NCI-H1105 treated with DMSO at 0.1 percent for 48 hours (cell line): ENCODE results near the gene HMCN2.

Experiments used
- DNase-seq: peaks from one replicate; lab custom pipeline; 2025; lab: John Stamatoyannopoulos, UW

The HMCN2 gene

GRCh38 chr9:130308081-130308571, 42.6 kb downstream of the HMCN2 start:
- no peak for DNase-seq

DNA sequence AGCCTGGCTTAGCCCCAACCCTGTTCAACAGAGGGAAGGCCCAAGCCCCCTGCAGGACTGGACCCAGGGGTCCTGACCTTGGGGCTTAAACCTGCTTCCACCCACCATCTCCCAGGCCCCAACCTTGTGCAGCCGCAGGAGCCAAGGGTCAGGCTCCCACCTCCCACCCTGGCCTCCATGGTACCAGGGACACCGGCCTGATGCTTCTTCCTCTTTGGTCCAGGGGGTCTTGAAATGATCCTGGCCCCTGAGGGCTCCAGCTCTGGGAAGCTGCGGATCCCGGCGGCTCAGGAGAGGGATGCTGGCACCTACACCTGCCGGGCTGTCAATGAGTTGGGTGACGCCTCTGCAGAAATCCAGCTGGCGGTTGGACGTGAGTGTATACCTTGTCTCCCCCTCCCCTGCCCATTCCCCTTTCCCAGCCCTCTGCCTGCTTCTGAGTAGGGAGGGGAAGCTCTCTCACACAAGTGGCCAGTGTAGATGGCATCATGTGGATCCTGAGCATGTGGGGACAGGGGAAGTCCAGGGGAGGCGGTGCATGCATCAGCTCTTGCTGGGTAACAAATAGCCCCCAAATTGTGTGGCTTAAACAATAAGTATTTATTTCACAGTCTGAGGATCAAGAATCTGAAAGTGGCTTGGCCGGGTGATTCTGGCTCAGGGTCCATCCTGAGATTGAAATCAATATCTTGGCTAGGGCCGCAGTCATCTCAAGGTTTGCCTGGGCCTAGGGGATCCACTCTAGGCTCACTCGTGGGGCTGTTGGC, 44.3 kb downstream of the HMCN2 start:
- DNase-seq = no peak

- no peak for DNase-seq
Observed at GRCh38 chr9:130310456-130310855, 44.9 kb downstream of the HMCN2 start.

DNA sequence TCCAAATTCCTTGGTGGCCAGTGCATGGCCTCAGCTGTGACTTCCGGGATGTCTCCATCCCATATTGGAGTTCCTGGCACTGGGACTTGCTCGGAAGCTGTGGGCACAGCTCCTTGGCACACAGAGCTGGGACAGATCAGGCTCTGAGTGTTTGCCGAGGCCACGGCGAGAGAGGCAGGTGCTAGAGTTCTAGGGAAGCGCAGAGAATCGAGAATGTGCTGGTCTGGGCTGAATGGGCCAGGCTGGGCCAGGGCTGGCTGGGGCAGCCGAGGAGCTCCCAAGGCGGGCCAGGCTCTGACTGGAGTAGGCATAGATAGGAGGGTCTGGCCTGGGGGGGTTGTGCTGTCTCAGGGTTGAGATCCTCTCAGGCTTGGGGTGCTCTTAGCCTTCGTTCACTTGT, 45.4 kb downstream of the HMCN2 start:
- DNase-seq = no peak

- no peak for DNase-seq
Observed at GRCh38 chr9:130311408-130312140, 46.0 kb downstream of the HMCN2 start.

DNA sequence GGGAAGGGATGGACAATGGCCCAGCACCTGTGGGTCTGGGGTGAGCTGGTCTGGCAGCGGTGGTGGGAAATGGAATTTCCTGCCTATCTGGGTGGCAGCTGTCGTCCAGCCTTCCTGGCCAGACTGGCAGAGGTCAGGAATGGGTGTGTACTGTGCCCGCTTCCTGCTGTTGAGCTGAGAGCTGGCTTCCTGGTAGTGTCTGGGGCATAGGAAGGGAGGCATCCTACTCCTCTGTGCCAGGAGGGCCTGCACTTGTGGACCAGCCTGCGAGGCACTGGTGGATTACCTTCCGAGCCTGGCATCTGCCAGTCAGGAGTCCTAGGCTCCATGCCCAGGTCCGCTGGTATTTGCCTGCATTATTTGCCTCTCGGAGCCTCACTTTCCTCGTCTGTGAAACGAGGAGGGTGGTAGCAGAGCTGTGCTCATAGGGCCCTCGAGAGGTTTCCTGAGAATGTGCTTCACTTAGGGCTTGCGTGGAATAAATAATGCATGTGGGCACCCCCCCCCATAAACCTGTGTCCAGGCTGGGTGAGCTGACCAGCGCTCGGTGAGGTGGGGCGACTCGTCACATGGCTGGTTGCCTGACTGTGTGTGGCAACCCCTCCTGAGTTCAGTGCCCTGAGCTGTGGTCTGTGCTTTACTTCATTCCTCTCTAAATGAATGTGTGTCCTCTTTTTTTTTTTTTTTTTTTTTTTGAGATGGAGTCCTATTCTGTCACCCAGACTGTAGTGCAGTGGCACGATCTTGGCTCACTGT, 47.7 kb downstream of the HMCN2 start:
- no peak for DNase-seq

- DNase-seq = no peak
Observed at GRCh38 chr9:130315446-130316226, 50.1 kb downstream of the HMCN2 start.

GRCh38 chr9:130316430-130316829, 50.9 kb downstream of the HMCN2 start:
- DNase-seq = no peak

- DNase-seq = no peak
Observed at GRCh38 chr9:130319300-130319699, 53.7 kb downstream of the HMCN2 start.

DNA sequence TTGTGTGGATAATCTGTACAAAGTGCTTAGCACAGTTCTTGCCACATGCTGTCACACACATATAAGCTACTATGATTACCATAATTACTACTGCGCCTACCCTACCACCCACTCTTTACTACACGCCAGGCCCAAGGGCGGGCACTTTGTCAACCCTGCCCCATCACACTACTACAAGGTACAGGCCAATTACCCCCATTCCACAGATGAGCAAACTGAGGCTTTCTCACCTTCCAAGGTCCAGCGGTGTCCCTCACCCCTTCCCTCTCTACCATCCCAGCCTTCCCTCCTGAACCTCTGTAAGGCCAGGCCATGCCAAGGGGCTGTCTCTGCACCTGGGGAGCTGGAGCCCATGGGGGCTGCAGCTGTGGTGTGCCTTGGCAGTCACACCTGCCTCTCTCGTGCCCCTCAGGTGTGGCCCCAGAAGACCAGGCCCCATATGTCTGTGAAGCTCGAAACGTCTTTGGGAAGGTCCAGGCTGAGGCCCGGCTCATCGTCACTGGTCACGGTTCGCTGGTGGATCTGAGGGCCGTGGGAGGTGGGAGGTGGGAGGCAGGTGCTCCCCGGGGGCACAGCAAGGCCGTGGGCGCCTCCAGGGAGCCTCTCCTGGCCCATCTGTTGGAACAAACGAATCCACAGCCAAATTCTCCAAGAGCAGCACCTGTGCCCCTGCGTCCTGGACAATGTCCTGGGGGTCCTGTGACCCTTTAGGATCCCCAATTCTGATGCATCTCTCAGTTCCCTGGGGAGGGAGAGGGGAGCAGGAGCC, 54.6 kb downstream of the HMCN2 start:
- DNase-seq = no peak

- no peak for DNase-seq
Observed at GRCh38 chr9:130320723-130321481, 55.3 kb downstream of the HMCN2 start.

GRCh38 chr9:130321539-130321938, 56.0 kb downstream of the HMCN2 start:
- no peak for DNase-seq

DNA sequence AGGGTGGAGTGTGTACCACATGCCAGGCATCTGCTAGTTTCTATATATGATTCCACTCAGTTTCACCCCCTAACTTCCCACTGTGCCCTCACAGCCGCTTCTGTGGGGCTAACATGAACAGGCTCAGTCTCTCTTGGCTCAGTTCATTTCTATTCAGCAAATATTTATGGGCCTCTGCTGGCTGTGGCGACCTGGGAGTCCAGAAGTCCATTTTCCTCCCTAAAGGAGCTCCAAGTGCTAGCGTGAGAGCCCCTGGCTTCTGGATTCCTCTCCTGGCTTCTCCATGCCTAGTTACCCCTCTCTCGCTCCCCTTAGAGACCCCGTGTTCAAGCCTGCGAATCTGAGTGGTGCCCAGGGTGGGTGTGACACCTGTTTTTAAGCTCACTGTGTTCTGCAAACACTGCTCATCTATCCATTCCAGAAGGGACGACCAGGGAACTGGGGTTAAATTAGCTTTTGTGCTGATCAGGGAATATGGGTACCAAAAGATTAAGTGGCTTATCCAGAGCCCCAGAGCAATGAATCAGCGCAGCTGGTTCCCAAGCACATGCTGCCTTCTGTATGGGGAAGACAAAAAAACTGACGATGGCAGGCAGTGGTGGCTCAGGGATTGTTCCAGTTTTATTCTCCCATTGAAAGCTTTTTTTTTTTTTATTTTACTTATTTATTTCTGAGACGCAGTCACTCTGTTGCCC, 57.6 kb downstream of the HMCN2 start:
- DNase-seq = no peak

DNA sequence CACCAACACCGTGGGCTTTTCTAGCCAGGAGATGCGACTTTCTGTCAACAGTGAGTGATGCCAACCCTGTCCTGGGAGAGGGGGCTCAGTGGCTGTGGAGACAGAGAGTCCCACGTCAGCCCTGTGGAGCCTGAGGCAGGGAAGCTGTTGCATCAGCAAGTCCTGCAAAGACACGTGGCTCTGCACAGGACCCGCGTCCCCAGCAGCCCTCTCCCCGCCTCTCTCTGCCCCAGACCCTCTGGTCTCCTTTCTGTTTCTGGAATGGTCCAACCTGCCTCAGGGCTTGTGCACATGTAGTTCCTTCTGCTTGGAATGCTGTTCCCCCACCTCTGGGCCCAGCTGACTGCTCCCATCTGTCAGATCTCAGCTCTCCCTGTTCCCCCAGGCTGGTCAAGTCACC, 60.4 kb downstream of the HMCN2 start:
- DNase-seq = no peak

- no peak for DNase-seq
Observed at GRCh38 chr9:130327070-130327780, 61.7 kb downstream of the HMCN2 start.

DNA sequence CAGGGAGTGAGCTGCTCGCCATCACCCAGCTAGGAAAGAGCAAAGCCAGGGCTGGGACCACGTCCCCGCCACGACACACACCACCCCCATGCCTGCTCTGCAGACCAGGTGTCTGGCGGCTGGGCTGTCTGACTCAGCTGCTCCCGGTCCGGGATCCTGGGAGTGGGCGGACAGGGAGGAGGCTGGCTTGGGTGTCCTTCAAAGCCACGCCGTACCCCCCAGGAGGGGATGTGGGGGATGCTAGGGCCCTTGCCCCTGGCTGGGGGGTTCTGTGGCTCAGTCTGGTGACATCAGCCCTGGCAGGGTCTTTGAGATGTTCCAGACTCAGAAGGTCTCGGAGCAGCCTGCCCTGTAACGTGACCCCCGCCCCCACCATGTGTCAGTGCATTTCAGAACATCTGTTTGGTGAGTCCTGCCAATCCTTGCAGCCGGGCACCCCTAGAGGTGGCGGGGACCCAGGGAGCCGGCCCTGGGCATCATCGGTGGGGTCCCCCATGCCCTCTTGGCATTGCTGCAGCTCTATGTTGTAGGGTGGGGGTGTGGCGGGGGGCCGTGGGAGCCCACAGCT, 62.3 kb downstream of the HMCN2 start:
- no peak for DNase-seq

- DNase-seq = no peak
Observed at GRCh38 chr9:130328349-130328801, 62.8 kb downstream of the HMCN2 start.

DNA sequence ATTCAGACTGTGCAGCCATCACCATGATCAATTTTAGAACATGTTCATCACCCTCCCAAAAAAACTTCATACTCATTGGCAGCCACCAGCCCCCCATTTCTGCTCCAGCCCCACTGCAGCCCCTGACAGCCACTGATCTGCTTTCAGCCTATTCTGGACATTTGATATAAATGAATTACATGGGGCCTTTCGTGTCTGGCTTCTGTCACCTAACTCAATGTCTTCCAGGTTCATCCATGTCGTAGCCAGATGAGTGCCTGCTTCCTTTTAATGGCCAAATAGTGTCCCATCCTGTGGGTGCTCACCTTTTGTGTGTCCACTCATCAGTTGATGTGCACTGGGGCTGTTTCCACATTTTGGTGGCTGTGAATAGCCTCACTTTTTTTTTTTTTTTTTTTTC, 63.5 kb downstream of the HMCN2 start:
- no peak for DNase-seq
